CD14-positive monocyte (primary cell): ENCODE results near the gene RNF167. TPM values are rescaled to one million over a fixed set of nuclear protein-coding genes. Genes with fewer than 3 reads are reported as not detected.

Experiments used
- DNase-seq, 3 donors: peaks; one replicate each; pipeline ENCODE4 v3.0.0-alpha.2; 2011 to 2022
- H2AFZ ChIP-seq: 2 replicates; pipeline ENCODE4 v1.6.0; 2012; ENCODE audit warnings: mild to moderate bottlenecking, low read depth, low read length, inconsistent platforms; ENCODE audit not compliant: insufficient read depth, poor library complexity, severe bottlenecking
- H3K27ac ChIP-seq, 2 donors: 1 replicate in 1 of 2; 2 replicates in 1 of 2; pipeline ENCODE4 v1.5.1; 2012 to 2013; ENCODE audit warnings: low read length in 2 of 2, control low read depth in 1 of 2, inconsistent platforms in 1 of 2, low read depth in 1 of 2, mild to moderate bottlenecking in 1 of 2
- H3K27me3 ChIP-seq, 2 donors: one replicate each; pipeline versions ENCODE4 v1.6.0 to v1.6.1; 2011 to 2013; ENCODE audit warnings: low read length in 2 of 2; ENCODE audit not compliant: control insufficient read depth in 2 of 2, insufficient read depth in 2 of 2
- H3K36me3 ChIP-seq, 2 donors: replicated peaks in 1 of 2; 1 replicate in 1 of 2; 2 replicates in 1 of 2; pipeline versions ENCODE4 v1.5.1 to v1.6.1; 2012 to 2013; ENCODE audit warnings: low read length in 2 of 2, control low read depth in 1 of 2, inconsistent platforms in 1 of 2, mild to moderate bottlenecking in 1 of 2; ENCODE audit not compliant: insufficient read depth in 2 of 2, control insufficient read depth in 1 of 2
- H3K4me1 ChIP-seq, 2 donors: 1 replicate in 1 of 2; 2 replicates in 1 of 2; pipeline versions ENCODE4 v1.5.1 to v1.6.1; 2012 to 2013; ENCODE audit warnings: low read length in 2 of 2, control low read depth in 1 of 2, inconsistent platforms in 1 of 2, mild to moderate bottlenecking in 1 of 2, moderate library complexity in 1 of 2; ENCODE audit not compliant: insufficient read depth in 2 of 2, control insufficient read depth in 1 of 2
- H3K4me2 ChIP-seq: replicated peaks from 2 replicates; pipeline ENCODE3; 2012; ENCODE audit warnings: low read length, moderate library complexity, mild to moderate bottlenecking; ENCODE audit not compliant: poor library complexity, severe bottlenecking; ENCODE audit errors: extremely low read depth
- H3K4me3 ChIP-seq, 3 experiments: fragments of 200-600 bp in 1 of 3; sonication (generic) in 1 of 3; replicated peaks in 1 of 3; 1 replicate in 2 of 3; 2 replicates in 1 of 3; pipeline ENCODE4 v1.5.1; 2011 to 2013; ENCODE audit warnings: low read length in 3 of 3, mild to moderate bottlenecking in 3 of 3, control low read depth in 2 of 3, low read depth in 2 of 3, inconsistent platforms in 1 of 3, moderate library complexity in 1 of 3
- H3K79me2 ChIP-seq: 2 replicates; pipeline ENCODE4 v1.6.0; 2012; ENCODE audit warnings: mild to moderate bottlenecking, control low read depth, inconsistent platforms, low read length, moderate library complexity; ENCODE audit not compliant: insufficient read depth
- H3K9ac ChIP-seq: 2 replicates; pipeline ENCODE4 v1.6.0; 2017; ENCODE audit warnings: low read length, mild to moderate bottlenecking; ENCODE audit not compliant: insufficient read depth, poor library complexity, severe bottlenecking
- H3K9me3 ChIP-seq, 2 donors: replicated peaks in 1 of 2; 1 replicate in 1 of 2; 2 replicates in 1 of 2; pipeline versions ENCODE4 v1.5.1 to v1.6.1; 2012 to 2013; ENCODE audit warnings: low read length in 2 of 2, control low read depth in 1 of 2; ENCODE audit not compliant: control insufficient read depth in 1 of 2, insufficient read depth in 1 of 2
- H4K20me1 ChIP-seq: 2 replicates; pipeline ENCODE4 v1.6.0; 2012; ENCODE audit warnings: mild to moderate bottlenecking, low read length, control low read depth, moderate library complexity; ENCODE audit not compliant: insufficient read depth
- H3K27ac Mint-ChIP-seq, 7 donors: one replicate each; pipeline ENCODE4 v1.8.0; 2020; ENCODE audit warnings: mild to moderate bottlenecking in 7 of 7, mixed read lengths in 7 of 7, moderate library complexity in 6 of 7, inconsistent platforms in 2 of 7
- H3K27me3 Mint-ChIP-seq, 3 donors: one replicate each; pipeline ENCODE4 v1.8.0; 2021 to 2022; ENCODE audit warnings: low read depth in 3 of 3, mild to moderate bottlenecking in 3 of 3, mixed read lengths in 3 of 3, moderate library complexity in 3 of 3, inconsistent platforms in 1 of 3
- H3K36me3 Mint-ChIP-seq, 2 donors: one replicate each; pipeline ENCODE4 v1.8.0; 2020; ENCODE audit warnings: mixed read lengths in 2 of 2, inconsistent platforms in 1 of 2, mild to moderate bottlenecking in 1 of 2
- H3K4me1 Mint-ChIP-seq: one replicate; pipeline ENCODE4 v1.8.0; 2020; ENCODE audit warnings: mild to moderate bottlenecking, mixed read lengths
- H3K4me3 Mint-ChIP-seq, 2 donors: one replicate each; pipeline ENCODE4 v1.8.0; 2020; ENCODE audit warnings: mild to moderate bottlenecking in 2 of 2, mixed read lengths in 2 of 2, moderate library complexity in 1 of 2
- H3K9me3 Mint-ChIP-seq, 7 donors: one replicate each; pipeline ENCODE4 v1.8.0; 2020 to 2022; ENCODE audit warnings: mixed read lengths in 7 of 7, mild to moderate bottlenecking in 6 of 7, moderate library complexity in 6 of 7, inconsistent platforms in 2 of 7
- WGBS: methylation state at CpG from one replicate; pipeline ENCODE4 v1.1.5; 2013; ENCODE audit warnings: missing lambda C conversion rate; ENCODE audit not compliant: insufficient coverage; 5-methylcytosine and 5-hydroxymethylcytosine counted together
- intact Hi-C, 2 donors: fragments of 100-400 bp; cut with micrococcal nuclease; formaldehyde crosslinking; loops; one replicate each; pipeline versions ENCODE4 v1.15.0 to v1.15.1; 2023
- polyA plus RNA-seq, 3 donors: library from polyadenylated mRNA; depleted of rRNA in 1 of 3; unstranded in 2 of 3; stranded (reverse) in 1 of 3; fragments of 300-500 nt in 2 of 3; fragments of >200 nt in 1 of 3; fragmentation: Illumina TruSeq in 2 of 3; gene quantifications; 1 replicate in 2 of 3; 2 replicates in 1 of 3; pipeline ENCODE4 v1.2.3, GENCODE V29; 2012 to 2021
- TF ChIP-seq, protein P1 (sequence below): fragments of 200-600 bp; IDR thresholded peaks from one replicate; pipeline ENCODE4 v1.8.0; 2022; ENCODE audit warnings: antibody characterized with exemption, mild to moderate bottlenecking

Gene RNF167
- polyA plus RNA-seq, 3 donors = 17.2 to 105 (median 20.6) TPM

DNA sequence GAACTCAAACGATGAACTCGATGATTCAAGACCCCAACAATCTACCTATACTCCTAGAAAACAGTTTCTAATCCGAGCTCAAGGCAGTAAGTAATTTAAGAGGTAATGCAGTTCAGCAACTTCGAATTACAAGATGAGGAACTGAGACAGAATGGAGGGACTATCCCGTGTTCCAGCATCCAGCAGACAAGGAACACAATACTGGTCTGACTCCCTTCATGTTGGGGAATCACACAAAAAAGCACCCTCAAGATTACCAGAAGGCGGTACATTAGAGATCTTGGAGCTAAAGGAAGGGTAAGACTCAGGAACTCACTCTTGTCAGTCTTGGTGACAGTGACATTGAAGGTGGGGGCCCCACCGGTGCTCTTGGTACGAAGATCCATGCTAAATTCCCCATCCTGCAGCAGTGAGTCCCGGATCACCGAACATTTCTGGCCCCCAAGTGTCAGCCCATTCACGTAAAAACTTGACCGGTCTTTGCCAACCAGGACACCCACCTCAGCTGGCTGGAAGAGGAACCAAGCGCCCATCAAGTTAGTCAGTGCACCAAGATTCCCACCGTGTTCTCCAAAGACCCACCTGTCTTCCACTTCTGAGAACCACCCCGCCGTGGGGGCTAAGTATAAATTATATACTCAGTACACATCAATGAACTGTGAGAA is 6.4 kb downstream of the RNF167 start:
- H3K4me3 ChIP-seq = peak overlapping the region; percentile 92 to 95 (median 94)
- H3K9ac ChIP-seq = peak overlapping the region; percentile 80
- no peak overlapping the region for H2AFZ ChIP-seq
- peaks cover 69 to 84% of the 10 kb centered on the region in 2 donors for H3K4me1 ChIP-seq
- H3K27me3 Mint-ChIP-seq = peaks cover 2 to 8% (median 3%) of the 10 kb centered on the region in 3 donors
- peak overlapping the region; percentile 95 to 99 (median 97) for H3K27ac Mint-ChIP-seq
- DNase-seq = peak; percentile 31 to 86 (median 47)
- intact Hi-C loops = loop anchor here in 1 of 2 donors (5.0 kb wide), 2 partner anchors 44 to 179 kb away; partner anchors contain the start of gene CHRNE
- H3K36me3 Mint-ChIP-seq = peaks cover 44 to 51% of the 10 kb centered on the region in 2 donors
- peaks cover 67% of the 10 kb centered on the region for H4K20me1 ChIP-seq
- H3K36me3 ChIP-seq = peaks cover 32 to 43% of the 10 kb centered on the region in 2 donors
- peaks cover 78% of the 10 kb centered on the region for H3K79me2 ChIP-seq
- H3K9me3 Mint-ChIP-seq = no peaks in the 10 kb centered on the region
- TF ChIP-seq, protein P1, sequence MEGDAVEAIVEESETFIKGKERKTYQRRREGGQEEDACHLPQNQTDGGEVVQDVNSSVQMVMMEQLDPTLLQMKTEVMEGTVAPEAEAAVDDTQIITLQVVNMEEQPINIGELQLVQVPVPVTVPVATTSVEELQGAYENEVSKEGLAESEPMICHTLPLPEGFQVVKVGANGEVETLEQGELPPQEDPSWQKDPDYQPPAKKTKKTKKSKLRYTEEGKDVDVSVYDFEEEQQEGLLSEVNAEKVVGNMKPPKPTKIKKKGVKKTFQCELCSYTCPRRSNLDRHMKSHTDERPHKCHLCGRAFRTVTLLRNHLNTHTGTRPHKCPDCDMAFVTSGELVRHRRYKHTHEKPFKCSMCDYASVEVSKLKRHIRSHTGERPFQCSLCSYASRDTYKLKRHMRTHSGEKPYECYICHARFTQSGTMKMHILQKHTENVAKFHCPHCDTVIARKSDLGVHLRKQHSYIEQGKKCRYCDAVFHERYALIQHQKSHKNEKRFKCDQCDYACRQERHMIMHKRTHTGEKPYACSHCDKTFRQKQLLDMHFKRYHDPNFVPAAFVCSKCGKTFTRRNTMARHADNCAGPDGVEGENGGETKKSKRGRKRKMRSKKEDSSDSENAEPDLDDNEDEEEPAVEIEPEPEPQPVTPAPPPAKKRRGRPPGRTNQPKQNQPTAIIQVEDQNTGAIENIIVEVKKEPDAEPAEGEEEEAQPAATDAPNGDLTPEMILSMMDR = no peak
- H3K4me1 Mint-ChIP-seq = peaks cover 70% of the 10 kb centered on the region
- H3K27ac ChIP-seq = peak overlapping the region; percentile 94
- H3K9me3 ChIP-seq = no peaks in the 10 kb centered on the region
- peak overlapping the region; percentile 98 for H3K4me2 ChIP-seq
- H3K4me3 Mint-ChIP-seq = peak overlapping the region; percentile 96 to 97
- 9% methylated on average over 4 of the region's 16 CpGs for WGBS
- no peaks in the 10 kb centered on the region for H3K27me3 ChIP-seq

DNA sequence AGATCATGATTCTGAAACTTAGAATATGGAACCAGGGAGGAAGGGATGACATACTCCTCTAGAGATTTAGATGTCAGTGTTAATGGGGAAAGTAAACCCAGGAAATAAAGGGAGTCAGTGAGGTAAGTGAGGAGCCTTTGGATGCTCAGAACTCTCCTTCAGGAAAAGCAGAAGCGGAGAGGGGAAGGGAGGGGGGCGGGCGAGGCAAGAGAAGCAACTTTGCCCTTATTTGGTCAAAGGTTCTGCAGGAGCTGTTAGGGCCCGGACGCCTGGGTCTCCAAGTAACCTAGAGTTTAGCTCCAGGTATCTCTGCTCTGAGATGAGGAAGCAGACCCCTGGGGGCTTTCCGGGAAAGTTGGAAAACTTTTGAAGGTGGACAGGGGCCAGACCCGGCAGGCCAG is 6.9 kb downstream of the RNF167 start:
- peak in 2 of 3 donors; percentile 26 to 62 for DNase-seq
- H3K27me3 ChIP-seq = no peaks in the 10 kb centered on the region
- Mint-ChIP-seq H3K9me3 (no peaks in the 10 kb centered on the region), H3K4me3 (peak overlapping the region; percentile 96 to 97), H3K27me3 (peaks cover 2 to 8% (median 3%) of the 10 kb centered on the region in 3 donors), H3K27ac (peak overlapping the region; percentile 95 to 99 (median 97)), H3K4me1 (peaks cover 65% of the 10 kb centered on the region), H3K36me3 (peaks cover 40 to 47% of the 10 kb centered on the region in 2 donors)
- WGBS = 0% methylated on average over 5 of the region's 7 CpGs
- peaks cover 63 to 80% of the 10 kb centered on the region in 2 donors for H3K4me1 ChIP-seq
- peak overlapping the region; percentile 92 to 95 (median 94) for H3K4me3 ChIP-seq
- H3K79me2 ChIP-seq = peaks cover 72% of the 10 kb centered on the region
- H3K4me2 ChIP-seq = peak overlapping the region; percentile 98
- intact Hi-C loops = loop anchor here in 1 of 2 donors (5.0 kb wide), 2 partner anchors 45 to 180 kb away; partner anchors contain the start of gene CHRNE
- peak overlapping the region; percentile 94 for H3K27ac ChIP-seq
- H2AFZ ChIP-seq = no peak overlapping the region
- H3K36me3 ChIP-seq = peaks cover 32 to 40% of the 10 kb centered on the region in 2 donors
- peak overlapping the region; percentile 80 for H3K9ac ChIP-seq
- H3K9me3 ChIP-seq = no peaks in the 10 kb centered on the region
- peaks cover 64% of the 10 kb centered on the region for H4K20me1 ChIP-seq
- TF ChIP-seq, protein P1 = no peak
